HepG2 (cell line): ENCODE data around the gene PTPRM. TPM values are rescaled to one million over a fixed set of nuclear protein-coding genes. Genes with fewer than 3 reads are reported as not detected.

ENCODE experiments used
- ARNT ChIP-seq: fragments of 450-650 bp; IDR thresholded peaks from 2 replicates; pipeline ENCODE4 v1.6.1; 2017
- EED ChIP-seq: sonication (generic); formaldehyde crosslinking; IDR thresholded peaks from 2 replicates; pipeline ENCODE4 v1.5.0; 2020; ENCODE audit warnings: mild to moderate bottlenecking, missing genetic modification reagents
- EP300 ChIP-seq, 3 experiments: sonication (generic) in 1 of 3; formaldehyde crosslinking in 1 of 3; IDR thresholded peaks; 2 replicates each; pipeline versions ENCODE4 v1.5.1 to v1.6.1; 2011 to 2020; ENCODE audit warnings: low read depth in 2 of 3, low read length in 2 of 3, borderline replicate concordance in 1 of 3, improper control_type of control experiment in 1 of 3, mild to moderate bottlenecking in 1 of 3, missing genetic modification reagents in 1 of 3, moderate library complexity in 1 of 3
- HMG20B ChIP-seq: conservative IDR thresholded peaks from 2 replicates; pipeline ENCODE4 v1.6.1; 2016; ENCODE audit warnings: missing genetic modification reagents, missing compliant biosample characterization
- ISX ChIP-seq: sonication (generic); formaldehyde crosslinking; conservative IDR thresholded peaks from 2 replicates; pipeline ENCODE4 v1.5.0; 2020; ENCODE audit warnings: missing genetic modification reagents
- KAT7 ChIP-seq: IDR thresholded peaks from 2 replicates; pipeline ENCODE4 v1.6.1; 2018; ENCODE audit warnings: borderline replicate concordance, missing compliant biosample characterization
- MTA1 ChIP-seq: sonication (generic); formaldehyde crosslinking; IDR thresholded peaks from 2 replicates; pipeline ENCODE4 v1.4.0; 2020; ENCODE audit warnings: missing genetic modification reagents, mild to moderate bottlenecking, borderline replicate concordance
- NFRKB ChIP-seq: fragments of 450-650 bp; IDR thresholded peaks from 2 replicates; pipeline ENCODE4 v1.6.1; 2017
- POLR2G ChIP-seq: fragments of 200-400 bp; formaldehyde crosslinking; IDR thresholded peaks from 2 replicates; pipeline ENCODE4 v1.6.1; 2018; ENCODE audit warnings: mild to moderate bottlenecking, low read depth, low read length, moderate library complexity
- RBAK ChIP-seq: sonication (generic); formaldehyde crosslinking; IDR thresholded peaks from 2 replicates; pipeline ENCODE4 v1.5.1; 2020; ENCODE audit warnings: mild to moderate bottlenecking, missing genetic modification reagents
- RXRA ChIP-seq: sonication (generic); formaldehyde crosslinking; IDR thresholded peaks from 2 replicates; pipeline ENCODE4 v1.5.1; 2020; ENCODE audit warnings: missing genetic modification reagents
- TARDBP ChIP-seq: sonication (generic); formaldehyde crosslinking; IDR thresholded peaks from 2 replicates; pipeline ENCODE4 v1.8.0; 2022; ENCODE audit warnings: mild to moderate bottlenecking, missing genetic modification reagents
- TCF12 ChIP-seq, 2 experiments: fragments of 450-650 bp in 1 of 2; sonication (generic) in 1 of 2; formaldehyde crosslinking in 1 of 2; IDR thresholded peaks; 2 replicates each; pipeline versions ENCODE4 v1.6.1 to v1.8.0; 2017 to 2022; ENCODE audit warnings: antibody characterized with exemption in 1 of 2, mild to moderate bottlenecking in 1 of 2, missing genetic modification reagents in 1 of 2, moderate library complexity in 1 of 2
- ZNF20 ChIP-seq: sonication (generic); formaldehyde crosslinking; IDR thresholded peaks from 2 replicates; pipeline ENCODE4 v1.4.0; 2020; ENCODE audit warnings: mild to moderate bottlenecking, moderate library complexity, missing genetic modification reagents
- ZNF891 ChIP-seq: sonication (generic); formaldehyde crosslinking; IDR thresholded peaks from 2 replicates; pipeline ENCODE4 v1.5.0; 2020; ENCODE audit warnings: mild to moderate bottlenecking, missing genetic modification reagents
- polyA plus RNA-seq, 8 experiments: library from polyadenylated mRNA; depleted of rRNA in 3 of 8; stranded (reverse) in 7 of 8; unstranded in 1 of 8; fragments of >200 nt; fragmentation: Illumina TruSeq in 4 of 8; extraction: Trizol in 4 of 8; gene quantifications; 2 replicates each; pipeline versions ENCODE4 v1.2.1 to v1.2.3, GENCODE V29; 2011 to 2016; ENCODE audit warnings: low read depth in 4 of 8, missing spikeins in 1 of 8, mixed read lengths in 1 of 8; ENCODE audit not compliant: insufficient read depth in 1 of 8
- total RNA-seq, 5 experiments: library from RNA; depleted of rRNA; stranded (reverse); fragments of >200 nt; fragmentation: Illumina TruSeq; extraction: Trizol; gene quantifications; 2 replicates each; pipeline ENCODE4 v1.2.3, GENCODE V29; 2016; ENCODE audit warnings: low read depth in 1 of 5
- TF ChIP-seq, protein P1 (sequence below): sonication (generic); formaldehyde crosslinking; IDR thresholded peaks from 2 replicates; pipeline ENCODE4 v1.9.0; 2021; ENCODE audit warnings: missing genetic modification reagents, mild to moderate bottlenecking, borderline replicate concordance
- TF ChIP-seq, protein P2 (sequence below): sonication (generic); formaldehyde crosslinking; IDR thresholded peaks from 2 replicates; pipeline ENCODE4 v1.4.0; 2020; ENCODE audit warnings: missing genetic modification reagents, borderline replicate concordance
- TF ChIP-seq, protein P3 (sequence below): sonication (generic); formaldehyde crosslinking; IDR thresholded peaks from 2 replicates; pipeline ENCODE4 v1.4.0; 2020; ENCODE audit warnings: missing genetic modification reagents
- TF ChIP-seq, protein P4 (sequence below): sonication (generic); IDR thresholded peaks from 2 replicates; pipeline ENCODE4 v1.6.1; 2016; ENCODE audit warnings: low read depth, borderline replicate concordance
- TF ChIP-seq, protein P5 (sequence below): sonication (generic); formaldehyde crosslinking; IDR thresholded peaks from 2 replicates; pipeline ENCODE4 v1.5.0; 2020; ENCODE audit warnings: mild to moderate bottlenecking, missing genetic modification reagents, borderline replicate concordance

Gene PTPRM
- total and polyA plus RNA-seq, 2 of the 13 experiments (the other 11 are each of a cell fraction or from before 2014, with no cell fraction given) = 12.6 to 108 TPM

DNA sequence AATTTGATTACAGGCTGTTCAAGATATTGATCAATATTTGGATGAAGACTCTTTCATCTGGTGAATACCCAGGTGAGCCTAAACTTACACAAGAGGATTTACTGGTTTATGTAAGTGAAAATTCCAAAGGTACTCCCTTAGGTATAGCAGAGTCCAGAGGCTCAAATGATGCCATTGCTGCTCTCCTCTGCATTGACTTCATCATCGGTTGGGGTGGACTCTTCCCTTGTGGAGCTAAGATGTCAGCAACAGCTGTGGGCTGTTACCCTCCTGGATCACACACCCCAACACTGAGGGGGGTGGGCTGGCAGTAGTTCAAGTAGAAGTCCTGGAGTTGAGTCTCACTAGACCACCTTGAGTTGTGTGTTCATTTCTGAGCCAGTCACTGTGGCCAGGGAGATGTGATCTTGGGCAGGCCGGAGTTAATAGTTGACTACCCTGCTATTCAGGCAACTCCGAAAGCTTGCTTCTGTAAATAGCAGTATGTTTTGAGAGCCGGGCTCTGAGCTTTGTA lies 236.9 kb downstream of the PTPRM start (continued):
- TF ChIP-seq, protein P1, sequence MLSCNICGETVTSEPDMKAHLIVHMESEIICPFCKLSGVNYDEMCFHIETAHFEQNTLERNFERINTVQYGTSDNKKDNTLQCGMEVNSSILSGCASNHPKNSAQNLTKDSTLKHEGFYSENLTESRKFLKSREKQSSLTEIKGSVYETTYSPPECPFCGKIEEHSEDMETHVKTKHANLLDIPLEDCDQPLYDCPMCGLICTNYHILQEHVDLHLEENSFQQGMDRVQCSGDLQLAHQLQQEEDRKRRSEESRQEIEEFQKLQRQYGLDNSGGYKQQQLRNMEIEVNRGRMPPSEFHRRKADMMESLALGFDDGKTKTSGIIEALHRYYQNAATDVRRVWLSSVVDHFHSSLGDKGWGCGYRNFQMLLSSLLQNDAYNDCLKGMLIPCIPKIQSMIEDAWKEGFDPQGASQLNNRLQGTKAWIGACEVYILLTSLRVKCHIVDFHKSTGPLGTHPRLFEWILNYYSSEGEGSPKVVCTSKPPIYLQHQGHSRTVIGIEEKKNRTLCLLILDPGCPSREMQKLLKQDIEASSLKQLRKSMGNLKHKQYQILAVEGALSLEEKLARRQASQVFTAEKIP (CRISPR knock-in tag) = no peak
- no peak for TF ChIP-seq RBAK (CRISPR knock-in tag)
- TF ChIP-seq HMG20B (CRISPR knock-in tag) = no peak
- no peak for TF ChIP-seq ZNF20
- no peak for TF ChIP-seq ARNT
- TF ChIP-seq, protein P2, sequence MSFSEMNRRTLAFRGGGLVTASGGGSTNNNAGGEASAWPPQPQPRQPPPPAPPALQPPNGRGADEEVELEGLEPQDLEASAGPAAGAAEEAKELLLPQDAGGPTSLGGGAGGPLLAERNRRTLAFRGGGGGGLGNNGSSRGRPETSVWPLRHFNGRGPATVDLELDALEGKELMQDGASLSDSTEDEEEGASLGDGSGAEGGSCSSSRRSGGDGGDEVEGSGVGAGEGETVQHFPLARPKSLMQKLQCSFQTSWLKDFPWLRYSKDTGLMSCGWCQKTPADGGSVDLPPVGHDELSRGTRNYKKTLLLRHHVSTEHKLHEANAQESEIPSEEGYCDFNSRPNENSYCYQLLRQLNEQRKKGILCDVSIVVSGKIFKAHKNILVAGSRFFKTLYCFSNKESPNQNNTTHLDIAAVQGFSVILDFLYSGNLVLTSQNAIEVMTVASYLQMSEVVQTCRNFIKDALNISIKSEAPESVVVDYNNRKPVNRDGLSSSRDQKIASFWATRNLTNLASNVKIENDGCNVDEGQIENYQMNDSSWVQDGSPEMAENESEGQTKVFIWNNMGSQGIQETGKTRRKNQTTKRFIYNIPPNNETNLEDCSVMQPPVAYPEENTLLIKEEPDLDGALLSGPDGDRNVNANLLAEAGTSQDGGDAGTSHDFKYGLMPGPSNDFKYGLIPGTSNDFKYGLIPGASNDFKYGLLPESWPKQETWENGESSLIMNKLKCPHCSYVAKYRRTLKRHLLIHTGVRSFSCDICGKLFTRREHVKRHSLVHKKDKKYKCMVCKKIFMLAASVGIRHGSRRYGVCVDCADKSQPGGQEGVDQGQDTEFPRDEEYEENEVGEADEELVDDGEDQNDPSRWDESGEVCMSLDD (CRISPR knock-in tag) = no peak
- TF ChIP-seq ZNF891 (CRISPR knock-in tag) = no peak
- TF ChIP-seq, protein P3, sequence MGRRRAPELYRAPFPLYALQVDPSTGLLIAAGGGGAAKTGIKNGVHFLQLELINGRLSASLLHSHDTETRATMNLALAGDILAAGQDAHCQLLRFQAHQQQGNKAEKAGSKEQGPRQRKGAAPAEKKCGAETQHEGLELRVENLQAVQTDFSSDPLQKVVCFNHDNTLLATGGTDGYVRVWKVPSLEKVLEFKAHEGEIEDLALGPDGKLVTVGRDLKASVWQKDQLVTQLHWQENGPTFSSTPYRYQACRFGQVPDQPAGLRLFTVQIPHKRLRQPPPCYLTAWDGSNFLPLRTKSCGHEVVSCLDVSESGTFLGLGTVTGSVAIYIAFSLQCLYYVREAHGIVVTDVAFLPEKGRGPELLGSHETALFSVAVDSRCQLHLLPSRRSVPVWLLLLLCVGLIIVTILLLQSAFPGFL (CRISPR knock-in tag) = no peak
- TF ChIP-seq TCF12 (IDR thresholded peaks at IDR 0.05) = no peak
- no peak for TF ChIP-seq TCF12 (CRISPR knock-in tag; IDR thresholded peaks at IDR 0.05)
- TF ChIP-seq, protein P4, sequence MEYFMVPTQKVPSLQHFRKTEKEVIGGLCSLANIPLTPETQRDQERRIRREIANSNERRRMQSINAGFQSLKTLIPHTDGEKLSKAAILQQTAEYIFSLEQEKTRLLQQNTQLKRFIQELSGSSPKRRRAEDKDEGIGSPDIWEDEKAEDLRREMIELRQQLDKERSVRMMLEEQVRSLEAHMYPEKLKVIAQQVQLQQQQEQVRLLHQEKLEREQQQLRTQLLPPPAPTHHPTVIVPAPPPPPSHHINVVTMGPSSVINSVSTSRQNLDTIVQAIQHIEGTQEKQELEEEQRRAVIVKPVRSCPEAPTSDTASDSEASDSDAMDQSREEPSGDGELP = peak; percentile 41; the same call in 1 of the 2 replicates
- TF ChIP-seq EP300 (IDR thresholded peaks at IDR 0.05; ENCODE audit: low read depth in 2 of 2, low read length in 2 of 2) = peak in 1 of 2 experiments; percentile 52; a peak in 1 of 4 replicates
- TF ChIP-seq EP300 (CRISPR knock-in tag; IDR thresholded peaks at IDR 0.05; ENCODE audit: borderline replicate concordance) = no peak
- TF ChIP-seq MTA1 (CRISPR knock-in tag) = 0 out of 2 replicates have a peak, but pooled peaks have one; percentile 37
- no peak for TF ChIP-seq KAT7
- no peak for TF ChIP-seq POLR2G
- no peak for TF ChIP-seq NFRKB
- TF ChIP-seq TARDBP (CRISPR knock-in tag) = no peak
- no peak for TF ChIP-seq ISX
- no peak for TF ChIP-seq EED
- TF ChIP-seq RXRA (CRISPR knock-in tag) = no peak
- TF ChIP-seq, protein P5, sequence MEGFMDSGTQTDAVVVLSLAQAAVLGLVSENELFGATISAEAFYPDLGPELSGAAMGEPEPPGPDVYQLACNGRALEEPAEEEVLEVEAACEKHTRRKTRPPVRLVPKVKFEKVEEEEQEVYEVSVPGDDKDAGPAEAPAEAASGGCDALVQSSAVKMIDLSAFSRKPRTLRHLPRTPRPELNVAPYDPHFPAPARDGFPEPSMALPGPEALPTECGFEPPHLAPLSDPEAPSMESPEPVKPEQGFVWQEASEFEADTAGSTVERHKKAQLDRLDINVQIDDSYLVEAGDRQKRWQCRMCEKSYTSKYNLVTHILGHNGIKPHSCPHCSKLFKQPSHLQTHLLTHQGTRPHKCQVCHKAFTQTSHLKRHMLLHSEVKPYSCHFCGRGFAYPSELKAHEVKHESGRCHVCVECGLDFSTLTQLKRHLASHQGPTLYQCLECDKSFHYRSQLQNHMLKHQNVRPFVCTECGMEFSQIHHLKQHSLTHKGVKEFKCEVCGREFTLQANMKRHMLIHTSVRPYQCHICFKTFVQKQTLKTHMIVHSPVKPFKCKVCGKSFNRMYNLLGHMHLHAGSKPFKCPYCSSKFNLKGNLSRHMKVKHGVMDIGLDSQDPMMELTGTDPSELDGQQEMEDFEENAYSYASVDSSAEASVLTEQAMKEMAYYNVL (CRISPR knock-in tag) = no peak; the same call in 1 of the 2 replicates
